ENCODE measurements around the gene CPO.
A peak's percentile ranks its signal among the peaks of the same experiment; 100 is the strongest.

CPO gene

DNA sequence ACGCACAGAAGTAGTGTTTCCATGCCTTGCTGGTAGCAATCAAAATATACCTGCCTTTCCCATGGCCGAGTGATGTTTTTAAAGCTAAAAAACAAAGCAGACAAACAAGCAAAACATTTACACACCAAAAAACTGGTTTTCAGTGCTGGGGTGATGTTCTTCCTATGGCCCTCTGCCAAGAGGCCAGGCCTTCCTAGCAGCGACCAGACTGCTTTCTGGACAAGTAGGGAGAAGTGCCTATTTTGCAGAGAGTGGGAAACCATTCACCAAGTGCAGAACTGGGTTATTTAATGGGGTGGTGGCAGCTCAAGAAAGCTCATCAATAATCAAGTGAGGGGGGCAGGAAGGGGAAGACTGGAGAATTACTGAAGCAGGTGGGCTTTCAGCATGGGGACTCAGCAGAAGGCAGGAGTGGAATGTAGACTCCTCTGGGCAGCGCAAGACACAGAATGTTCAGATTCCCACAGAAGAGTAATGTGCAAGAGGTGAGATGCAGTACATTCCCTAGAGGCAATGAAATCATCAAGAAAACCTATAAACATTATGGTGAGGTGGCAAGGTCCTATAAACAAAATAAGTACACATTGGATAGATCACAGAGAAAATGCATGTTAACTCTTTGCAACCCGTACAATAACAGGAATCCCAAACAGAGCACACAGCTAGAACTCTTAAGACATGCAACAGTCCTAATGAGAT lies 44.0 kb downstream of the CPO start:
- Histone ChIP-seq H3K27ac (no peak overlapping the region), H3K4me3 (ENCODE audit: low read depth, low read length) (no peak overlapping the region), H3K9me3 (ENCODE audit: severe bottlenecking) (no peaks in the 10 kb centered on the region), H3K36me3 (no peaks in the 10 kb centered on the region), H3K27me3 (ENCODE audit: insufficient read depth, low read depth, severe bottlenecking) (no peaks in the 10 kb centered on the region)
- DNase-seq = no peak
- TF ChIP-seq, protein P1, sequence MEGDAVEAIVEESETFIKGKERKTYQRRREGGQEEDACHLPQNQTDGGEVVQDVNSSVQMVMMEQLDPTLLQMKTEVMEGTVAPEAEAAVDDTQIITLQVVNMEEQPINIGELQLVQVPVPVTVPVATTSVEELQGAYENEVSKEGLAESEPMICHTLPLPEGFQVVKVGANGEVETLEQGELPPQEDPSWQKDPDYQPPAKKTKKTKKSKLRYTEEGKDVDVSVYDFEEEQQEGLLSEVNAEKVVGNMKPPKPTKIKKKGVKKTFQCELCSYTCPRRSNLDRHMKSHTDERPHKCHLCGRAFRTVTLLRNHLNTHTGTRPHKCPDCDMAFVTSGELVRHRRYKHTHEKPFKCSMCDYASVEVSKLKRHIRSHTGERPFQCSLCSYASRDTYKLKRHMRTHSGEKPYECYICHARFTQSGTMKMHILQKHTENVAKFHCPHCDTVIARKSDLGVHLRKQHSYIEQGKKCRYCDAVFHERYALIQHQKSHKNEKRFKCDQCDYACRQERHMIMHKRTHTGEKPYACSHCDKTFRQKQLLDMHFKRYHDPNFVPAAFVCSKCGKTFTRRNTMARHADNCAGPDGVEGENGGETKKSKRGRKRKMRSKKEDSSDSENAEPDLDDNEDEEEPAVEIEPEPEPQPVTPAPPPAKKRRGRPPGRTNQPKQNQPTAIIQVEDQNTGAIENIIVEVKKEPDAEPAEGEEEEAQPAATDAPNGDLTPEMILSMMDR (IDR thresholded peaks at IDR 0.05; ENCODE audit: low read depth, low read length) = no peak

DNA sequence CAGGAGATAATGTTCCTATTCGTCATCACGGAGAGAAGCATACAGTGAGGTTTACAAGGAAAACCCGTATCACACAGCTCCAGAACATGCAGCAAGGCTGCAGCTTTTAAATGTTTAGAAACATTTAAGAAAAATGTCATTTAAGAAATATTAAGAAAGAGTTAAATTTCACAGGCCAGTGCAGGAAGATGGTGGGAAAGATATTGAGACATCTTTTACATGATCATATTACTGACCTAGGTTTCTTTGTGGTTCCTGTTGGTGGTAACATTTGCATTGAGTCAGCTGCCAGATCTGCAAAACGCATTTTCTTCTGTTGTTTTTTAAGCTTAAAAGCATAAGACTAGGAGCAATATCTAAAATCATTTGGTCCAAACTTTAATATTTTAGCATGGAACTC lies 44.9 kb downstream of the CPO start:
- no peaks in the 10 kb centered on the region for H3K27me3 ChIP-seq (ENCODE audit: insufficient read depth, low read depth, severe bottlenecking)
- TF ChIP-seq, protein P1 (IDR thresholded peaks at IDR 0.05; ENCODE audit: low read depth, low read length) = no peak
- no peak overlapping the region for H3K4me3 ChIP-seq (ENCODE audit: low read depth, low read length)
- no peak for DNase-seq
- H3K36me3 ChIP-seq = no peaks in the 10 kb centered on the region
- H3K9me3 ChIP-seq (ENCODE audit: severe bottlenecking) = no peaks in the 10 kb centered on the region
- H3K27ac ChIP-seq = no peak overlapping the region

DNA sequence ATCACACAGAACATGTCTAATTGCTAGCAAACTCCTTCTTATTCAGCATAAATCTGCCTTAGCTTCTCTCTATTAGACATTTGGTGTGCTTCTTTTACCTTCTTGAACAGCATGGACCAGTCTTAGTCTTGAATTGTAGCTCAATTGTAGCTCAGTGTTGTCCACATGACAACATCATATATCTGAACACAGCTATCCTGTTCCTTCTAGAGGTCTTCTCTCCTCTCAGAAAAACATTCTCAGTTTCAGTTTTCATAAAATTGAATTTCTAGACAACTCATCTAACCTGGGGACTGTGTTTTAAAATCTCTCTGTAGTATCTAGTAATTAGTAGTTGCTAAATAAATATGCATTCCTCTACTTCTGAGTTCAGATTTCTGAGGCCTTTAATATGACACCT lies 47.6 kb downstream of the CPO start:
- no peak overlapping the region for H3K27ac ChIP-seq
- TF ChIP-seq, protein P1 (IDR thresholded peaks at IDR 0.05; ENCODE audit: low read depth, low read length) = no peak
- H3K9me3 ChIP-seq (ENCODE audit: severe bottlenecking) = no peaks in the 10 kb centered on the region
- DNase-seq = no peak
- H3K4me3 ChIP-seq (ENCODE audit: low read depth, low read length) = no peak overlapping the region
- no peaks in the 10 kb centered on the region for H3K27me3 ChIP-seq (ENCODE audit: insufficient read depth, low read depth, severe bottlenecking)
- H3K36me3 ChIP-seq = no peaks in the 10 kb centered on the region

DNA sequence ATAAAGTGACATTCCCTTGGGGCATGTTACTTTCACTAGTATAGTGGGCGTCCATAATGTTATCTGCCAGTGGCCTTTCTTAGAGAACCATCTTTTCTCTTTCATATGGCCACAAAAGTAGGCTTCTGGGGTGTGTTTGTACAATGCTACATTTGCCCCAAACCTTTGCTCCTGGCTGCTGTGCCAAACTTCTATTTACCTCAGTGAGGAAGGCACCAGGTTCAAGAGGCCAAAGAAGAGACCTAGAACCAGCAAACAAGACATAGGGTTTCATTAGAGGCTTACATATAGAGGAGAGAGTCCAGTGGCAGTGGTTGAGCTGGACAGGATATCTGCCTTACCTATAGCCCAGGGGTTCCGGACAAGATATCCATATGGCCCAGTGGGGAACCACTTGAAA lies 48.5 kb downstream of the CPO start:
- Histone ChIP-seq H3K9me3 (ENCODE audit: severe bottlenecking) (no peaks in the 10 kb centered on the region), H3K36me3 (no peaks in the 10 kb centered on the region), H3K27ac (no peak overlapping the region), H3K27me3 (ENCODE audit: insufficient read depth, low read depth, severe bottlenecking) (no peaks in the 10 kb centered on the region), H3K4me3 (ENCODE audit: low read depth, low read length) (no peak overlapping the region)
- TF ChIP-seq, protein P1 (IDR thresholded peaks at IDR 0.05; ENCODE audit: low read depth, low read length) = no peak
- DNase-seq = no peak

DNA sequence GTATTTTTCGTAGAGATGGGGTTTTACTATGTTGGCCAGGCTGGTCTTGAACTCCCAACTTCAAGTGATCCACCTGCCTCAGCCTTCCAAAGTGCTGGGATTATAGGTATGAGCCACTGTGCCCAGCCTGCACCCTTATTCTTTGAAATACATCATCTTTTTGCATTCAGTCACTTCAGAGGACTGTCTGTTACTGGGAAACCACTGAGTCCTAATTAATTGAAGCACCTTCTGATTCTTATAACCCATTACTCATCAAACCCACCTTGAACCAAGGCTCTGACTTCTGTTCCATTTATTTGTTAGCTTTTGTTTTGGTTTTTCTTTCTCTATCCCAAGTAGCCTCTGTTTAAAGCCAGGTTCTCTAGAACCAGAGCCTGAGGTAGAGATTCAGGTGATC lies 49.6 kb downstream of the CPO start:
- Histone ChIP-seq H3K4me3 (ENCODE audit: low read depth, low read length) (no peak overlapping the region), H3K36me3 (no peaks in the 10 kb centered on the region), H3K27ac (no peak overlapping the region), H3K27me3 (ENCODE audit: insufficient read depth, low read depth, severe bottlenecking) (no peaks in the 10 kb centered on the region), H3K9me3 (ENCODE audit: severe bottlenecking) (no peaks in the 10 kb centered on the region)
- TF ChIP-seq, protein P1 (IDR thresholded peaks at IDR 0.05; ENCODE audit: low read depth, low read length) = no peak
- DNase-seq = no peak

DNA sequence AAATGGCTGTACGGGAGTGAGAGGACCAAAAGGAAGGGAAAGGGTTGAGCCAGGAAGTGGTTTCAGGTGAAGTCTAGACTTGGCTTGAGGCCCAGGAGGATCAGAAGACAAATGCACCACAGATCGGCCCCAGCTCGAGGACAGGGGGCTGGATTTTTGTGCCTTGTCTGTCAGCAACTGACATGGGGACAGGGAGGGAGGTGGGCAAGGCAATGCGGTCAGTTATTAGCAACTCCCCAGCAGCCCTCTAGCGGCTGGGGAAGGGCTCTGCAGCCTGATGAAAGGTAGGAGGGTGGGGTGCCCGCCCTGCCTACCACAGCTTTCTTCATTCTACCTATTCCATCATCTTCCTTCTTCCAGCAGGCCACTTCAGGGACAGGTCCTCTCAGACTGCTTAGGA lies 50.0 kb downstream of the CPO start:
- DNase-seq = peak; percentile 57
- H3K27ac ChIP-seq = no peak overlapping the region
- no peaks in the 10 kb centered on the region for H3K27me3 ChIP-seq (ENCODE audit: insufficient read depth, low read depth, severe bottlenecking)
- TF ChIP-seq, protein P1 (IDR thresholded peaks at IDR 0.05; ENCODE audit: low read depth, low read length) = peak; percentile 95
- no peaks in the 10 kb centered on the region for H3K36me3 ChIP-seq
- no peak overlapping the region for H3K4me3 ChIP-seq (ENCODE audit: low read depth, low read length)
- H3K9me3 ChIP-seq (ENCODE audit: severe bottlenecking) = no peaks in the 10 kb centered on the region
